ENCODE measurements around the gene ORC4.

ORC4 gene

GRCh38 chr2:148020111-148021058 lies at the start of gene ORC4:
TSS of gene ORC4 (minus strand) at chr2:148020737. CDS start at chr2:147975958, 44,779 bp downstream.
- DNase-seq (ENCODE audit: low spot score): peak; percentile 99

- no peak for DNase-seq (ENCODE audit: low spot score)
These were observed 47.3 kb upstream of the ORC4 start for GRCh38 chr2:148067801-148068200.

DNA sequence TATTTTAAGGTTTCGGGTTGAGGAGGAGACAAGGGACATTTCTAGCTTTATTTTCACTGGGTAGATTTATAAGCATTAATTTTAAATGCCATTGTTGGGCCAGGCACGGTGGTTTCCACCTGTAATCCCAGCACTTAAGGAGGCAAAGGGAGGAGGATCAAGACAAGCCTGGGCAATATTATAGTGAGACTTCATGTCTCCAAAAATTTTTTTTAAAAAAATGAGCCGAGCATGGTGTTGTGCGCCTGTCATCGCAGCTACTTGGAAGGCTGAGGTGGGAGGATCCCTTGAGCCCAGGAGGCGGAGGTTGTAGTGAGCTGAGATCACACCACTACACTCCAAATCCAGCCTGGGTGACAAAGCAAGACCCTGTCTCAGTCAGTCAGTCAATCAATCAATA lies 45.4 kb upstream of the ORC4 start:
- no peak for DNase-seq (ENCODE audit: low spot score)

GRCh38 chr2:148063633-148064032 lies 43.1 kb upstream of the ORC4 start:
- DNase-seq (ENCODE audit: low spot score): no peak

GRCh38 chr2:148058641-148059040 lies 38.1 kb upstream of the ORC4 start:
- DNase-seq (ENCODE audit: low spot score): no peak

DNA sequence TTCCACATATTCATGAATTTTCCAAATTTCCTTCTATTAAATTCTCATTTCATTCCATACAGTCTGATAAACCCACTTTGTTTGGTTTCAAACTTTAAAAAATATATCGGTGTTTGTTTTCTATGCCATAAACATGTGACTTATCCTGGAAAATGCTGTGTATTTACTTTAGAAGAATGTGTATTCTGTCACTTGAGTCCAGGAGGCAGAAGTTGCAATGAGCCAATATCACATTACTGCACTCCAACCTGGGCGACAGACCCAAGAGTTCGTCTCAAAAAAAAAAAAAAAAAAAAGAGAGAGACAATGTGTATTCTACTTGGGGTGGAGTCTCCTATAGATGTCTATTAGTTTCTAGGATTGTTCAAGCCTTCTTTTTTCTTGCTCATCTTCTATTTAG lies 32.1 kb upstream of the ORC4 start:
- DNase-seq (ENCODE audit: low spot score): no peak

- no peak for DNase-seq (ENCODE audit: low spot score)
These were observed 28.7 kb upstream of the ORC4 start for GRCh38 chr2:148049284-148049683.

GRCh38 chr2:148048475-148049221 lies 28.1 kb upstream of the ORC4 start:
- no peak for DNase-seq (ENCODE audit: low spot score)

- no peak for DNase-seq (ENCODE audit: low spot score)
These were observed 26.3 kb upstream of the ORC4 start for GRCh38 chr2:148046802-148047201.

DNA sequence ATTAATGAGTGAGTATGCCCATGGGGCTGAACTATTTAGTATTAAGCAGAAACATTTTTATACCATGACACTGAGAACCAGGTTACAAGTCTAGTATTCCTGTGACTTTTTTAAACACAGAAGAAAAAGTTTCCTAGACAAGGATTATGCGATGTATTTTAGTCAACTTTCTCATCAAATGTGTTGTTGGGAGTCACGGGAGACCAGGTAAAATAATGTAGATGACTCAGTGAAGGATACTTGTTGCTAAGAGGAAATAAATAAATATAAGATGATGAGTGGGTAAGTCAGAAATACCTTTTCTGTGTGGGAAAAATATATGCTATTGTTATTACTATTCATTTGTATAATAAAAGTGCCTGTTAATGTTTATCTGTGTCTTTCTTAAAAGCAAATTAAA lies 23.8 kb upstream of the ORC4 start:
- DNase-seq (ENCODE audit: low spot score): peak; percentile 41

DNA sequence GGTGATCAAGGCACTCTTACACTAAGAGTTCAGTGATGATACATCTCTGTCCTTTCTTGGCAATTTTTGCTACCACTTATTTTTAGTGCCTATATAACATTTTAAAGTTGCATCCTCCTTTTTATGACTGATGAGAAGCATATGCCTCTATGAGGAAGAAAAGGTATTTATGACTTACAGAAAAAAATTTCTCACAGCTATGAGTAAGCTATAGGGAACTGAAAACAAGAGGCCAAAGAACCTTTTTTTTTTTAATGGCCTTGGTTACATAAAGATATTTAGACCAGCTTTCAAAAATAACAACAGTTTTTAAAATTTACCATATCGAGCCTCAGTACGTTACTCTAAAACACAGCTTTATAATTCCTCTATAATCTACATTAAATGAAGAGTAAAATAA lies 21.7 kb upstream of the ORC4 start:
- DNase-seq (ENCODE audit: low spot score): no peak

DNA sequence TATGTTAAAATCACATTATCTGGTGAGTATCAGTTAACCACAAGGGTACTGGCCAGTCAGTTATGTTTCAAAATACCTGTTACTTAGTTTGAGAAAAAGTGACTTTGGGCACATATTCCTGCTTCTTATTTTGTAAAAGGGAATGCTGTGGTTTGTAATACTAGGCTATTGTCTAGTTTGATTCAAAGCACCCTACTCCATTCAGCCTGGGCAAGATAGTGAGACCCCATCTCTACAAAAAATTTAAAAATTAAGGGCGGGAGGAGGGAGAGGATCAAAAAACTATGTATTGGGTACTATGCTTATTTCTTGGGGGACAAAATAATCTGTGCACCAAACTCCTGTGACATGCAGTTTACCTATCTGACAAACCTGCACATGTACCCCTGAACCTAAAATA lies 19.2 kb upstream of the ORC4 start:
- DNase-seq (ENCODE audit: low spot score): no peak

DNA sequence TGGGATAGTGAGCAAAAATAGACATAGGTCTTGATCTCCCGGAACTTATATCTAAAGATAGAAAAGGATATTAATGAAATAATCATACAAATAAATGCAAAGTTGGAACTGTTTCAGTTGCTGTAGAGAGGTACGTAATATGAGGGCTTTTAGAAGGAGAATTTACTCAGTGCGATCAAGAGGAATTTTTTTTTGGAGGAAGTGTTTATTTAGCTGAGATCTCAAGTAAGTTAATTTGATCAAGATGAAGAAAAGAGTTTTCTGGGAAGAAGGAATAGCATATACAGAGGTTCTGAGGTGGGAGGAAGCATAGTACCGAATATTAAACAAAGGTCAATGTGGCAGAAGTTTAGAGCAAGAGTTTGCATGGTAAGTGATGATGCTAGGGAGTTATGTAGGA lies 11.7 kb upstream of the ORC4 start:
- DNase-seq (ENCODE audit: low spot score): no peak

GRCh38 chr2:148031152-148031551 lies 10.6 kb upstream of the ORC4 start:
- DNase-seq (ENCODE audit: low spot score): no peak

DNA sequence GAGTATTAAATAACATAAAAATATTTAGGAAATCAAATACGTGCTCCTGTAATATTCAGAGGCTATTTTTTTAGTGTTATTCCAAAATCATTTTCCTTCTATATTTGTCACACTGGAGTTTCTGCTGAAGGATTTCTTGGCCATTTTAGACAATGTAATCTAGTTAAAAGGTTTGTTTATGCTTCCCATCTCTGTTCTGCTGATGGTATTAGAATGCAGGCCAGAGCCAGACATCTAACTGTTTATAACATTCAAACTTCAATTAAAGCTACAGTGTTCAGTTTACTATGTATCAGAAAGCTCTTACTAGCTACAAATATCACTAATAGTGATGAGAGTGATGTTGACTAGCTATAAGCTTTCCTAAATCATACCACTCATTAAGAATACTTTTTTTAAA lies 8.2 kb upstream of the ORC4 start:
- DNase-seq (ENCODE audit: low spot score): no peak

GRCh38 chr2:148027822-148028221 lies 7.3 kb upstream of the ORC4 start:
- no peak for DNase-seq (ENCODE audit: low spot score)

DNA sequence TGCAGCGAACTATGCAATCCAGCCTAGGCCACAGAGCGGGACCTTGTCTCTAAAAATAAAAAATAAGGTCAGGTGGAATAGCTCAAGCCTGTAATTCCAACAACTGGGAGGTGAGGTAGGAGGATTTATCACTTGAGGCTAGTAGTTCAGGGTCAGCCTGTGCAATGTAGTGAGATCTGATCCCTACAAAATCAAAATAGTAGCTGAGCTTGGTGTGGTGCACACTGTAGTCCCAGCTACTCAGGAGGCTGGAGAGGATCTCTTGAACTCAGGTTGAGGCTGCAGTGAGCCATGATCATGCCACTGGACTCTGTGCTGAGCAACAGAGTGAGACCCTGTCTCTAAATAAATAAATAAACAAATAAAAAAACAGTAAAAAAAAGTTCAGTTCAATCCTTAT lies 6.0 kb upstream of the ORC4 start:
- DNase-seq (ENCODE audit: low spot score): no peak

DNA sequence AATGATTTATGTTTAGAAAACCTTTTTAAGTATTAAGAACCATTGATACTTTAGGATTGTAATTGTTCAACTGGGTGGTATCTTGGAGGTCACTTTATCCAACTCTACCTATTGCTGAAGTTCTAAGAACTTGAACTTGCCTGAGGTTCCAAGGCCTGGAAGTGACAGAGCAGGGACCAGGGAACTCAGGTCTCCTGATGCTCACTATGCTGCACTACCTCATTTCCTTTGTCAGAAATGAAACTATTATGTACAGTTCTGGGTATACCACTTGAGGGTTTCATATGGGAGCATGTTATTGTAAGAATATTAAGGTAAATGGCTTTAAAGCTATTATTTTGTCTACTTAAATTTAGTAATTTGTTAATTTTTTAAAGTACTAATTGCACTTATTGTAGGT lies 3.3 kb upstream of the ORC4 start:
- DNase-seq (ENCODE audit: low spot score): peak; percentile 29

GRCh38 chr2:148022882-148023281 lies 2.3 kb upstream of the ORC4 start:
- no peak for DNase-seq (ENCODE audit: low spot score)

DNA sequence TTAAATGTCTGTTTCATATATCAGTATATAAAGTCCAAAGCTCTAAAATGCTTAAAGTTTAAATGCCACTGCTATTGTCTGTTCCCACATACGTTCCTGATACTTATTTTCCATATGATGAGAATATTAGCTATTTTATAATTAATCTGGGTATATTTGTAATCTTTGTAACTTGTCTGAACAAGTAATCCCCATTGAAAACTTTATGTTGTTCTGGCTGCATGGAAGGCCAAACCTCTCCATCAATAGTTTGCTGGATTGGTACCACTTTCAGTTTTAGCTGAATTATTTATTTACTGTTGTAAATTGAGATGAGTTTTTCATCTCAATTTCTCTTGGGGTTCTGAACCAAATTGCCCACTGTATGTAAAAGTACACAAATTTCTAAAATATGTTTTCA lies 1.8 kb upstream of the ORC4 start:
- DNase-seq (ENCODE audit: low spot score): no peak

DNA sequence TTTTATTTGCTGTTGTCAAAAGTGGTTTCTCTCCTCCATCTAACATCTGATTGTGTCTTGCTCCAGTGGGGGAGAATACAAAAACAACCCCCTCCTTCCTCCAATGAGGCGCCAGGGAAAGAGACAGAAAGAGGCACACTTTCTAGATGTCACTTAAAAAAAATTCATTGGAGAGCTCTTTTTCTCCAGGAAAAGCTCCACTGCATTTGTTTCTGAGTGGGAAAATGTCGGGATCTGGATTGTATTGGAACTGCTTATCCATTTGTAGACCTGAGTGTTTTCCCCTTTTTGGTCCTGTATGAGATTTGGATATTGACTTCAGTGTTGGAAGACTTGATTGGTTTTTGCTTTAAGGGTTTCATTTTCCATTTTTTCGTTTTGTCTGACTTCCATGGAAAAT lies 1.3 kb upstream of the ORC4 start:
- peak; percentile 28 for DNase-seq (ENCODE audit: low spot score)

- DNase-seq (ENCODE audit: low spot score): peak; percentile 57
These were observed 723 bp upstream of the ORC4 start, which contains the start of gene MBD5 for GRCh38 chr2:148021059-148021861. TSS of gene MBD5 (plus strand) at chr2:148021091.
